SH-SY5Y (cell line): ENCODE data around the gene MORC2.

Experiments used
- GATA2 ChIP-seq: IDR thresholded peaks from 2 replicates; pipeline ENCODE4 v1.6.1; 2011; ENCODE audit warnings: mild to moderate bottlenecking, low read depth, low read length
- GATA3 ChIP-seq: IDR thresholded peaks from 2 replicates; pipeline ENCODE4 v1.6.1; 2011; ENCODE audit warnings: low read depth, mild to moderate bottlenecking, low read length, moderate library complexity

The MORC2 gene

GRCh38 chr22:30968015-30968923, at the start of gene MORC2:
MORC2 (minus strand) TSS chr22:30968774; CDS start chr22:30967889, 885 bp downstream.
- TF ChIP-seq GATA2, result no peak
- TF ChIP-seq GATA3, result no peak

- TF ChIP-seq GATA3 (no peak), GATA2 (no peak)
Measured at GRCh38 chr22:31005535-31005934, 37.0 kb upstream of the MORC2 start.

GRCh38 chr22:31001124-31001770, 32.7 kb upstream of the MORC2 start:
- TF ChIP-seq GATA2 (no peak), GATA3 (no peak)

GRCh38 chr22:30998329-30998728, 29.8 kb upstream of the MORC2 start:
- TF ChIP-seq GATA3 (no peak), GATA2 (no peak)

- TF ChIP-seq GATA3, result no peak
- TF ChIP-seq GATA2, result no peak
Measured at GRCh38 chr22:30996462-30996861, 27.9 kb upstream of the MORC2 start.

GRCh38 chr22:30994960-30995359, 26.4 kb upstream of the MORC2 start:
- TF ChIP-seq GATA3 (no peak), GATA2 (no peak)

- TF ChIP-seq GATA2 (no peak), GATA3 (no peak)
Measured at GRCh38 chr22:30992565-30992964, 24.0 kb upstream of the MORC2 start.

GRCh38 chr22:30990690-30991089, 22.1 kb upstream of the MORC2 start:
- no peak for TF ChIP-seq GATA3
- no peak for TF ChIP-seq GATA2

GRCh38 chr22:30989474-30989873, 20.9 kb upstream of the MORC2 start:
- TF ChIP-seq GATA2, result no peak
- no peak for TF ChIP-seq GATA3

GRCh38 chr22:30985561-30986208, 17.1 kb upstream of the MORC2 start:
- TF ChIP-seq GATA3 (no peak), GATA2 (no peak)

- TF ChIP-seq GATA3 (no peak), GATA2 (no peak)
Measured at GRCh38 chr22:30984317-30984716, 15.7 kb upstream of the MORC2 start.

- no peak for TF ChIP-seq GATA3
- no peak for TF ChIP-seq GATA2
Measured at GRCh38 chr22:30982512-30982911, 13.9 kb upstream of the MORC2 start.

- TF ChIP-seq GATA3, result no peak
- TF ChIP-seq GATA2, result no peak
Measured at GRCh38 chr22:30979932-30980331, 11.4 kb upstream of the MORC2 start.

GRCh38 chr22:30978304-30978962, 9.9 kb upstream of the MORC2 start:
- TF ChIP-seq GATA2, result no peak
- TF ChIP-seq GATA3, result no peak

GRCh38 chr22:30970356-30970746, 1.8 kb upstream of the MORC2 start:
- TF ChIP-seq GATA3 (no peak), GATA2 (no peak)
